SJSA1 (cell line): ENCODE measurements around the gene DRAXIN. TPM values are rescaled to one million over a fixed set of nuclear protein-coding genes. Genes with fewer than 3 reads are reported as not detected.
"Not testable (repeated sequence)": the region's sequence is repeated elsewhere in the genome, so short reads cannot be mapped to it uniquely, and the experiment has no call there.

Experiments used
- DNase-seq, 2 experiments: peaks; one replicate each; pipeline ENCODE4 v3.0.0-alpha.2; 2015 to 2020; ENCODE audit warnings: low spot score in 2 of 2, low read depth in 1 of 2
- H3K27ac ChIP-seq: fragments of 250-450 bp; sonication (Bioruptor Pico); 2 replicates; pipeline ENCODE4 v1.5.1; 2020; ENCODE audit warnings: mild to moderate bottlenecking, moderate library complexity
- H3K27me3 ChIP-seq: fragments of 250-450 bp; sonication (Bioruptor Pico); replicated peaks from 2 replicates; pipeline ENCODE4 v1.5.1; 2020; ENCODE audit warnings: mild to moderate bottlenecking, moderate library complexity
- H3K36me3 ChIP-seq: fragments of 250-450 bp; sonication (Bioruptor Pico); 2 replicates; pipeline ENCODE4 v1.5.1; 2020; ENCODE audit warnings: mild to moderate bottlenecking
- H3K4me1 ChIP-seq: fragments of 250-450 bp; sonication (Bioruptor Pico); replicated peaks from 2 replicates; pipeline ENCODE4 v1.6.1; 2021; ENCODE audit warnings: mild to moderate bottlenecking
- H3K4me3 ChIP-seq: fragments of 250-450 bp; sonication (Bioruptor Pico); 2 replicates; pipeline ENCODE4 v1.5.1; 2020; ENCODE audit warnings: mild to moderate bottlenecking
- H3K9me3 ChIP-seq: fragments of 250-450 bp; sonication (Bioruptor Pico); replicated peaks from 2 replicates; pipeline ENCODE4 v1.5.1; 2020; ENCODE audit warnings: mild to moderate bottlenecking
- total RNA-seq: library from RNA; depleted of rRNA; stranded (reverse); fragments of >200 nt; shearing (Covaris generic); gene quantifications from 2 replicates; pipeline ENCODE4 v1.2.3, GENCODE V29; 2014; rRNA removed

DRAXIN gene
- total RNA-seq: not detected in 2 replicates

GRCh38 chr1:11691302-11691914, at the start of gene DRAXIN:
Gene DRAXIN, plus strand, starts transcription at chr1:11691710. Its CDS starts 14,549 bp downstream, at chr1:11706259.
- Histone ChIP-seq H3K27me3 (peaks cover 55% of the 10 kb centered on the region), H3K36me3 (no peaks in the 10 kb centered on the region), H3K4me1 (peaks cover 5% of the 10 kb centered on the region), H3K4me3 (no peak within 1 kb of the TSS), H3K9me3 (no peaks in the 10 kb centered on the region), H3K27ac (no peak within 1 kb of the TSS)
- no peak for DNase-seq

GRCh38 chr1:11641776-11642305, 49.7 kb upstream of the DRAXIN start:
- Histone ChIP-seq H3K4me3 (no peak overlapping the region), H3K27ac (no peak overlapping the region), H3K4me1 (no peaks in the 10 kb centered on the region), H3K36me3 (no peaks in the 10 kb centered on the region), H3K27me3 (peaks cover 33% of the 10 kb centered on the region), H3K9me3 (no peaks in the 10 kb centered on the region)
- DNase-seq: no peak

- peak in 1 of 2 experiments; percentile 49 for DNase-seq
- H3K9me3 ChIP-seq, H3K4me3 ChIP-seq, H3K27ac ChIP-seq, H3K36me3 ChIP-seq, H3K4me1 ChIP-seq: not testable (repeated sequence)
- H3K27me3 ChIP-seq: peaks cover 33% of the 10 kb centered on the region
Observed at GRCh38 chr1:11642418-11643017, 49.0 kb upstream of the DRAXIN start.

GRCh38 chr1:11643782-11644181, 47.7 kb upstream of the DRAXIN start:
- H3K9me3 ChIP-seq: no peaks in the 10 kb centered on the region
- DNase-seq: no peak
- no peaks in the 10 kb centered on the region for H3K36me3 ChIP-seq

GRCh38 chr1:11645270-11645669, 46.2 kb upstream of the DRAXIN start:
- H3K4me1 ChIP-seq: peaks cover 3% of the 10 kb centered on the region
- no peaks in the 10 kb centered on the region for H3K36me3 ChIP-seq
- no peak for DNase-seq
- H3K9me3 ChIP-seq: no peaks in the 10 kb centered on the region
- no peak overlapping the region for H3K4me3 ChIP-seq
- peaks cover 33% of the 10 kb centered on the region for H3K27me3 ChIP-seq
- H3K27ac ChIP-seq: no peak overlapping the region

More at GRCh38 chr1:11643782-11644181, 47.7 kb upstream of the DRAXIN start:
- peaks cover 28% of the 10 kb centered on the region for H3K27me3 ChIP-seq
- no peak overlapping the region for H3K4me3 ChIP-seq
- H3K27ac ChIP-seq: no peak overlapping the region
- H3K4me1 ChIP-seq: no peaks in the 10 kb centered on the region

GRCh38 chr1:11645670-11646265, 45.7 kb upstream of the DRAXIN start:
- Histone ChIP-seq H3K4me1 (peaks cover 8% of the 10 kb centered on the region), H3K27ac (no peak overlapping the region), H3K27me3 (peaks cover 35% of the 10 kb centered on the region), H3K4me3 (no peak overlapping the region), H3K9me3 (no peaks in the 10 kb centered on the region), H3K36me3 (no peaks in the 10 kb centered on the region)
- DNase-seq: peak; percentile 35 to 80

- Histone ChIP-seq H3K9me3 (no peaks in the 10 kb centered on the region), H3K27ac (no peak overlapping the region), H3K4me1 (peaks cover 8% of the 10 kb centered on the region), H3K4me3 (no peak overlapping the region), H3K36me3 (no peaks in the 10 kb centered on the region), H3K27me3 (peaks cover 39% of the 10 kb centered on the region)
- no peak for DNase-seq
Observed at GRCh38 chr1:11646317-11646716, 45.2 kb upstream of the DRAXIN start.

GRCh38 chr1:11647333-11647732, 44.2 kb upstream of the DRAXIN start:
- Histone ChIP-seq H3K4me1 (peaks cover 8% of the 10 kb centered on the region), H3K27me3 (peaks cover 34% of the 10 kb centered on the region), H3K9me3 (no peaks in the 10 kb centered on the region), H3K27ac (no peak overlapping the region), H3K4me3 (no peak overlapping the region), H3K36me3 (no peaks in the 10 kb centered on the region)
- DNase-seq: no peak

GRCh38 chr1:11648039-11648438, 43.5 kb upstream of the DRAXIN start:
- peaks cover 8% of the 10 kb centered on the region for H3K4me1 ChIP-seq
- H3K27me3 ChIP-seq: peaks cover 31% of the 10 kb centered on the region
- H3K36me3 ChIP-seq: no peaks in the 10 kb centered on the region
- no peak overlapping the region for H3K4me3 ChIP-seq
- H3K27ac ChIP-seq: no peak overlapping the region
- H3K9me3 ChIP-seq: no peaks in the 10 kb centered on the region
- DNase-seq: no peak

GRCh38 chr1:11648732-11649158, 42.8 kb upstream of the DRAXIN start:
- H3K4me1 ChIP-seq: peaks cover 8% of the 10 kb centered on the region
- no peak for DNase-seq

GRCh38 chr1:11649237-11649623, 42.3 kb upstream of the DRAXIN start:
- Histone ChIP-seq H3K4me3 (no peak overlapping the region), H3K27ac (no peak overlapping the region), H3K4me1 (peaks cover 8% of the 10 kb centered on the region), H3K27me3 (peaks cover 33% of the 10 kb centered on the region), H3K36me3 (no peaks in the 10 kb centered on the region), H3K9me3 (no peaks in the 10 kb centered on the region)
- no peak for DNase-seq

More at GRCh38 chr1:11648732-11649158, 42.8 kb upstream of the DRAXIN start:
- Histone ChIP-seq H3K4me3 (no peak overlapping the region), H3K9me3 (no peaks in the 10 kb centered on the region), H3K27me3 (peaks cover 31% of the 10 kb centered on the region), H3K27ac (no peak overlapping the region), H3K36me3 (no peaks in the 10 kb centered on the region)

- Histone ChIP-seq H3K4me3 (no peak overlapping the region), H3K4me1 (peaks cover 8% of the 10 kb centered on the region), H3K36me3 (no peaks in the 10 kb centered on the region), H3K9me3 (no peaks in the 10 kb centered on the region), H3K27ac (no peak overlapping the region), H3K27me3 (peaks cover 36% of the 10 kb centered on the region)
- no peak for DNase-seq
Observed at GRCh38 chr1:11649624-11650330, 41.7 kb upstream of the DRAXIN start.

- Histone ChIP-seq H3K4me1 (peaks cover 8% of the 10 kb centered on the region), H3K27ac (no peak overlapping the region), H3K27me3 (peaks cover 39% of the 10 kb centered on the region), H3K9me3 (no peaks in the 10 kb centered on the region), H3K4me3 (no peak overlapping the region), H3K36me3 (no peaks in the 10 kb centered on the region)
- DNase-seq: peak in 1 of 2 experiments; percentile 33
Observed at GRCh38 chr1:11650331-11650991, 41.0 kb upstream of the DRAXIN start.
